ENCODE data around the gene DRAM1. TPM values are rescaled to one million over a fixed set of nuclear protein-coding genes. Genes with fewer than 3 reads are reported as not detected.

DRAM1 gene
- total and polyA plus RNA-seq, 5 donors from 2014 or later: 2.6 to 4.7 (median 3.5) TPM

DNA sequence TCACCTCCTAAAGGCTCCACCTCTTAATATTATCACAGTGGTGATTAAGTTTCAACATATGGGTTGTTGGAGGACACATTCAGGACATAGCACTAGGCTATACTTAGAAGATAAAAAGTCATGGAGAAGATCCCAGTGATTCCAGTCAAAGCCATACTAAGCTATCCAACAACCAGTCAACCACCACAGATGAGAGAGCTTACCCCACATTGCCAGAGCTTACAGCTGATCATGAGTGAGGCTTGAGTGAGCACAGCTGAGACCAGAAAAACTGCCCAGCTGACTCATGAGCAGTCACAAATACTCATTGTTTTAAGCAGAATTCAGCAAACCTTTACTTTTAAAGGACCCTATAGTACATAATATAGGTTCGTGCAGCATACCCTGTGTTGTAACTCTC is 85.1 kb downstream of the DRAM1 start:
- ATAC-seq (ENCODE audit: low read depth in 2 of 2): no peak
- peaks cover 3% of the 10 kb centered on the region for H3K4me1 ChIP-seq (ENCODE audit: control insufficient read depth, insufficient read depth, low read length, poor library complexity, severe bottlenecking)
- H3K27ac ChIP-seq (ENCODE audit: insufficient read depth, low read length, poor library complexity, severe bottlenecking): no peak overlapping the region
- H3K36me3 ChIP-seq (ENCODE audit: control insufficient read depth, insufficient read depth, low read length): no peaks in the 10 kb centered on the region
- H3K27me3 ChIP-seq (ENCODE audit: control insufficient read depth, insufficient read depth, low read length): no peaks in the 10 kb centered on the region
- Mint-ChIP-seq H3K9me3 (peaks cover 0 to 12% (median 2%) of the 10 kb centered on the region in 7 donors), H3K4me3 (no peak overlapping the region), H3K36me3 (no peaks in the 10 kb centered on the region), H3K4me1 (peaks cover under 1 to 4% (median 1%) of the 10 kb centered on the region in 4 donors), H3K27ac (no peak overlapping the region), H3K27me3 (peaks cover 11% of the 10 kb centered on the region)
- no peaks in the 10 kb centered on the region for H3K9me3 ChIP-seq (ENCODE audit: control insufficient read depth in 2 of 2, low read length in 2 of 2)
- H3K4me3 ChIP-seq (ENCODE audit: low read depth, low read length): no peak overlapping the region
- no peak for DNase-seq

GRCh38 chr12:101963697-101964096 is 86.3 kb downstream of the DRAM1 start:
- Histone ChIP-seq H3K4me3 (ENCODE audit: low read depth, low read length) (no peak overlapping the region), H3K4me1 (ENCODE audit: control insufficient read depth, insufficient read depth, low read length, poor library complexity, severe bottlenecking) (peaks cover 7% of the 10 kb centered on the region), H3K27me3 (ENCODE audit: control insufficient read depth, insufficient read depth, low read length) (no peaks in the 10 kb centered on the region), H3K36me3 (ENCODE audit: control insufficient read depth, insufficient read depth, low read length) (no peaks in the 10 kb centered on the region), H3K9me3 (ENCODE audit: control insufficient read depth in 2 of 2, low read length in 2 of 2) (no peaks in the 10 kb centered on the region), H3K27ac (ENCODE audit: insufficient read depth, low read length, poor library complexity, severe bottlenecking) (no peak overlapping the region)
- Mint-ChIP-seq H3K27ac (no peak overlapping the region), H3K4me3 (no peak overlapping the region), H3K9me3 (peaks cover 0 to 10% (median 2%) of the 10 kb centered on the region in 7 donors), H3K4me1 (peaks cover 6 to 11% (median 8%) of the 10 kb centered on the region in 4 donors), H3K27me3 (peaks cover 4% of the 10 kb centered on the region), H3K36me3 (no peaks in the 10 kb centered on the region)
- ATAC-seq (ENCODE audit: low read depth in 2 of 2) (no peak), DNase-seq (no peak)

GRCh38 chr12:101966496-101966895 is 89.1 kb downstream of the DRAM1 start:
- H3K27me3 ChIP-seq (ENCODE audit: control insufficient read depth, insufficient read depth, low read length): no peaks in the 10 kb centered on the region
- H3K27me3 Mint-ChIP-seq: peaks cover 5% of the 10 kb centered on the region
- no peak for ATAC-seq (ENCODE audit: low read depth in 2 of 2)
- no peaks in the 10 kb centered on the region for H3K9me3 ChIP-seq (ENCODE audit: control insufficient read depth in 2 of 2, low read length in 2 of 2)
- no peaks in the 10 kb centered on the region for H3K36me3 Mint-ChIP-seq
- peaks cover 6 to 11% (median 8%) of the 10 kb centered on the region in 4 donors for H3K4me1 Mint-ChIP-seq
- peaks cover 0 to 2% (median 0%) of the 10 kb centered on the region in 7 donors for H3K9me3 Mint-ChIP-seq
- no peak overlapping the region for H3K4me3 Mint-ChIP-seq
- peaks cover 7% of the 10 kb centered on the region for H3K4me1 ChIP-seq (ENCODE audit: control insufficient read depth, insufficient read depth, low read length, poor library complexity, severe bottlenecking)
- no peaks in the 10 kb centered on the region for H3K36me3 ChIP-seq (ENCODE audit: control insufficient read depth, insufficient read depth, low read length)
- no peak for DNase-seq
- no peak overlapping the region for H3K4me3 ChIP-seq (ENCODE audit: low read depth, low read length)
- no peak overlapping the region for H3K27ac Mint-ChIP-seq
- H3K27ac ChIP-seq (ENCODE audit: insufficient read depth, low read length, poor library complexity, severe bottlenecking): no peak overlapping the region

- H3K27me3 ChIP-seq (ENCODE audit: control insufficient read depth, insufficient read depth, low read length): no peaks in the 10 kb centered on the region
- H3K4me3 ChIP-seq (ENCODE audit: low read depth, low read length): no peak overlapping the region
- peaks cover 6 to 11% (median 8%) of the 10 kb centered on the region in 4 donors for H3K4me1 Mint-ChIP-seq
- peaks cover 0 to 3% (median 0%) of the 10 kb centered on the region in 7 donors for H3K9me3 Mint-ChIP-seq
- H3K9me3 ChIP-seq (ENCODE audit: control insufficient read depth in 2 of 2, low read length in 2 of 2): no peaks in the 10 kb centered on the region
- no peaks in the 10 kb centered on the region for H3K36me3 Mint-ChIP-seq
- ATAC-seq (ENCODE audit: low read depth in 2 of 2) (no peak), DNase-seq (peak in 2 of 3 donors; percentile 21 to 33)
- peaks cover 6% of the 10 kb centered on the region for H3K27me3 Mint-ChIP-seq
- H3K27ac Mint-ChIP-seq: peak overlapping the region in 1 of 3 donors; percentile 23
- no peak overlapping the region for H3K27ac ChIP-seq (ENCODE audit: insufficient read depth, low read length, poor library complexity, severe bottlenecking)
- H3K4me3 Mint-ChIP-seq: no peak overlapping the region
- no peaks in the 10 kb centered on the region for H3K36me3 ChIP-seq (ENCODE audit: control insufficient read depth, insufficient read depth, low read length)
- H3K4me1 ChIP-seq (ENCODE audit: control insufficient read depth, insufficient read depth, low read length, poor library complexity, severe bottlenecking): peaks cover 7% of the 10 kb centered on the region
These were observed 90.1 kb downstream of the DRAM1 start for GRCh38 chr12:101967506-101967905.

- peak overlapping the region in 1 of 3 donors; percentile 30 for H3K27ac Mint-ChIP-seq
- Histone ChIP-seq H3K9me3 (ENCODE audit: control insufficient read depth in 2 of 2, low read length in 2 of 2) (no peaks in the 10 kb centered on the region), H3K27ac (ENCODE audit: insufficient read depth, low read length, poor library complexity, severe bottlenecking) (no peak overlapping the region), H3K27me3 (ENCODE audit: control insufficient read depth, insufficient read depth, low read length) (no peaks in the 10 kb centered on the region), H3K36me3 (ENCODE audit: control insufficient read depth, insufficient read depth, low read length) (no peaks in the 10 kb centered on the region), H3K4me1 (ENCODE audit: control insufficient read depth, insufficient read depth, low read length, poor library complexity, severe bottlenecking) (peaks cover 7% of the 10 kb centered on the region), H3K4me3 (ENCODE audit: low read depth, low read length) (no peak overlapping the region)
- peaks cover 0 to 3% (median 0%) of the 10 kb centered on the region in 7 donors for H3K9me3 Mint-ChIP-seq
- peaks cover 5% of the 10 kb centered on the region for H3K27me3 Mint-ChIP-seq
- H3K4me3 Mint-ChIP-seq: no peak overlapping the region
- DNase-seq (peak in 1 of 3 donors; percentile 44), ATAC-seq (ENCODE audit: low read depth in 2 of 2) (peak in 1 of 2 donors; percentile 42)
- H3K36me3 Mint-ChIP-seq: no peaks in the 10 kb centered on the region
- peaks cover 6 to 11% (median 8%) of the 10 kb centered on the region in 4 donors for H3K4me1 Mint-ChIP-seq
These were observed 91.4 kb downstream of the DRAM1 start for GRCh38 chr12:101968770-101969169.

Other genes starting within 250 kb of the DRAM1 start
- gene CHPT1, start 179.9 kb upstream of the DRAM1 start, total RNA-seq: 9.1 TPM
- 10 to 100 TPM in 3 of 4 donors, 1 to 10 TPM in 1; 2.8 to 15.3 (median 12.1) TPM for gene CHPT1, start 179.9 kb upstream of the DRAM1 start, polyA plus RNA-seq
- 0.27 TPM for gene SYCP3, start 138.1 kb upstream of the DRAM1 start, total RNA-seq
- under 1 TPM in 2 of 4 donors, not detected in 2; 0.03 to 0.23 TPM for gene SYCP3, start 138.1 kb upstream of the DRAM1 start, polyA plus RNA-seq
- gene GNPTAB, start 46.6 kb upstream of the DRAM1 start, total RNA-seq: 53.6 TPM
- gene GNPTAB, start 46.6 kb upstream of the DRAM1 start, polyA plus RNA-seq: 10 to 100 TPM; 25.8 to 36.8 (median 30.6) TPM
- gene WASHC3, start 184.4 kb downstream of the DRAM1 start, total RNA-seq: 50.7 TPM
- gene WASHC3, start 184.4 kb downstream of the DRAM1 start, polyA plus RNA-seq: 100 to 1,000 TPM in 3 of 4 donors, 10 to 100 TPM in 1; 94.7 to 168 (median 142) TPM
- gene NUP37, start 242.5 kb downstream of the DRAM1 start, total RNA-seq: 17.2 TPM
- 10 to 100 TPM; 37.8 to 44.7 (median 40.7) TPM for gene NUP37, start 242.5 kb downstream of the DRAM1 start, polyA plus RNA-seq
- 3.9 TPM for gene PARPBP, start 242.6 kb downstream of the DRAM1 start, total RNA-seq
- 1 to 10 TPM; 2.6 to 5.1 (median 3.8) TPM for gene PARPBP, start 242.6 kb downstream of the DRAM1 start, polyA plus RNA-seq

Data from CD4-positive, CD25-positive, alpha-beta regulatory T cell (primary cell).